ENCODE results near the gene MRGPRX4.

GRCh38 chr11:18203723-18204122, 31.1 kb downstream of the MRGPRX4 start:
- TF ChIP-seq CTCF (IDR thresholded peaks at IDR 0.05) = no peak
- TF ChIP-seq POLR2A (IDR thresholded peaks at IDR 0.05) = no peak
